ENCODE data around the gene SLC9A8. TPM values are rescaled to one million over a fixed set of nuclear protein-coding genes. Genes with fewer than 3 reads are reported as not detected.

The SLC9A8 gene
- total and polyA plus RNA-seq, 9 of the 15 experiments (the other 6 are each of a cell fraction or from before 2014, with no cell fraction given): 0.56 to 9.7 (median 5.0) TPM

GRCh38 chr20:49938173-49939163 is 125.8 kb downstream of the SLC9A8 start (continued):
- TF ChIP-seq ZBTB40 (IDR thresholded peaks at IDR 0.05) (0 out of 2 replicates have a peak, but pooled peaks have one; percentile 24), ZBTB40 (CRISPR knock-in tag; IDR thresholded peaks at IDR 0.05) (no peak), ZNF740 (CRISPR knock-in tag; IDR thresholded peaks at IDR 0.05) (no peak), ZNF740 (tag; IDR thresholded peaks at IDR 0.05) (no peak)

Measured in K562 (cell line).